NCI-H1417 treated with DMSO at 0.1 percent for 48 hours (cell line): ENCODE results near the gene PLEKHA7.
A peak's percentile ranks its signal among the peaks of the same experiment; 100 is the strongest.
"Not testable (repeated sequence)": the region's sequence is repeated elsewhere in the genome, so short reads cannot be mapped to it uniquely, and the experiment has no call there.

Source experiments
- DNase-seq: peaks from one replicate; lab custom pipeline; 2025; lab: John Stamatoyannopoulos, UW

Gene PLEKHA7, protein sequence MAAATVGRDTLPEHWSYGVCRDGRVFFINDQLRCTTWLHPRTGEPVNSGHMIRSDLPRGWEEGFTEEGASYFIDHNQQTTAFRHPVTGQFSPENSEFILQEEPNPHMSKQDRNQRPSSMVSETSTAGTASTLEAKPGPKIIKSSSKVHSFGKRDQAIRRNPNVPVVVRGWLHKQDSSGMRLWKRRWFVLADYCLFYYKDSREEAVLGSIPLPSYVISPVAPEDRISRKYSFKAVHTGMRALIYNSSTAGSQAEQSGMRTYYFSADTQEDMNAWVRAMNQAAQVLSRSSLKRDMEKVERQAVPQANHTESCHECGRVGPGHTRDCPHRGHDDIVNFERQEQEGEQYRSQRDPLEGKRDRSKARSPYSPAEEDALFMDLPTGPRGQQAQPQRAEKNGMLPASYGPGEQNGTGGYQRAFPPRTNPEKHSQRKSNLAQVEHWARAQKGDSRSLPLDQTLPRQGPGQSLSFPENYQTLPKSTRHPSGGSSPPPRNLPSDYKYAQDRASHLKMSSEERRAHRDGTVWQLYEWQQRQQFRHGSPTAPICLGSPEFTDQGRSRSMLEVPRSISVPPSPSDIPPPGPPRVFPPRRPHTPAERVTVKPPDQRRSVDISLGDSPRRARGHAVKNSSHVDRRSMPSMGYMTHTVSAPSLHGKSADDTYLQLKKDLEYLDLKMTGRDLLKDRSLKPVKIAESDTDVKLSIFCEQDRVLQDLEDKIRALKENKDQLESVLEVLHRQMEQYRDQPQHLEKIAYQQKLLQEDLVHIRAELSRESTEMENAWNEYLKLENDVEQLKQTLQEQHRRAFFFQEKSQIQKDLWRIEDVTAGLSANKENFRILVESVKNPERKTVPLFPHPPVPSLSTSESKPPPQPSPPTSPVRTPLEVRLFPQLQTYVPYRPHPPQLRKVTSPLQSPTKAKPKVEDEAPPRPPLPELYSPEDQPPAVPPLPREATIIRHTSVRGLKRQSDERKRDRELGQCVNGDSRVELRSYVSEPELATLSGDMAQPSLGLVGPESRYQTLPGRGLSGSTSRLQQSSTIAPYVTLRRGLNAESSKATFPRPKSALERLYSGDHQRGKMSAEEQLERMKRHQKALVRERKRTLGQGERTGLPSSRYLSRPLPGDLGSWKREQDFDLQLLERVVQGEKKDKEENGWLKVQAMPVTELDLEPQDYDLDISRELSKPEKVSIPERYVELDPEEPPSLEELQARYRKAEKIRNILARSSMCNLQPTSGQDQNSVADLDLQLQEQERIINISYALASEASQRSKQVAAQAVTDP

DNA sequence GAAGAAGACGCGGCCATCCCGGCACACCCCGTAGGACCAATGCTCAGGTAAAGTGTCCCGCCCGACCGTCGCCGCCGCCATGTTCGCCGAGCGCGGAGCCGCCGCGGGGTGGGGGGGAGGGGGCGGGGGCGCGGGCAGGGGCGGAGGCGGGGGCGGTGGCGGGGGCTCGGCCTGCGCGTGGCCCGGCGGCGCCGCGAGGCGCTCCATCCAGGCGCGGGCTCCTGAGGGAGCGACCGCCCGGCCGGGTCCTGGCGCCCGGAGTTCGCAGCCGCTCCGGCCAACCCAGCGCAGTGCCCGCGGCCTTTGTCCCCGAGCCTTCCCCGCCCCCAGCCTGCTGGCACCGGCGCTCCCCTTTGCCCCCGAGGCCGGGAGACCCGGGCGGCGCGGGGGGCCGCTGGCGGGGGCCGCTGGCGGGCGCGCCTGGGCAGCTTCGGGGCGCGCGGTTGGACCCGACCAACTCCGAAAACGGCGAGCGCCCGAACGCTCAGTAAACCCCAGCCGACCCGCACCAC, at the start of gene PLEKHA7:
TSS of gene PLEKHA7 (minus strand) at position 94 of the 512 bp plus-strand sequence. CDS start at position 81, 13 bp downstream.
- no peak for DNase-seq

DNA sequence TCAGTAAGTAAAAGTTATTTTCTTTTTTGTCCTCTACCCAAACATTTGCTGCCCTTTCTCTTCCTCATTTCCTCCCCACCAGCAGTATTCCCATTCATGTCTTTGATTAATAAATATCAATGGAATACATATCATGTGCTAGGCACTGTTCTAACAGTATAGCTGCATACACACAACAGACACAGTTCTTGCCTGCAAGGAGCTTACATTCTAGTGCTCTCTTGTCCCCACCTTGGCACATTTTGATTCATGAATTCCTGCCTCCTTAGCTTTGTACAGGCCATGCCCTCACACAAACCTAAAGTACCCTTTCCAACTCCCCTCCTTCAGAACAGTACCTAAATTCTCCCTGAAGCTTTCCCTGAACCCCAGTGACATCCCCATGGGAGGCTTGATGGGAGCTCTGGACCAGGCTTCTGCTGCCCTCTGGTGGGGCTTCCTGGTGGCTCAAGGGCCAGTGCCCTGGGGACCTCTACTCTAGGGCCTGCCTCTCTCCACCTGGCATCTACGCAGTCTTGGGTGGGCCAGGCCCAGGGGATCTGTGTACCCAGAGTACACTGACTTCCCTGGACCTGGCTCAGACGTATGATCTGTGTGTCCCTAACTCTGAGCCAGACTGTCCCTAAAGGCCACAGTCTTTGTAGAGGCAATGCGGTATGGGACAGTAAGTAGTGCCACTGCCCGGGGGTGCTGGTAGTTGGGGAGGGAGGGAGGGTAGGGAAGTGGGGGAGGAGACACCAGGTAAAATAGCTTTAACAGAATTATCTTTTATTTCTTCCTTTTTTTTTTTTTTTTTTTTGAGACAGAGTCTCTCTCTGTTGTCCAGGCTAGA, 49.2 kb upstream of the PLEKHA7 start:
- DNase-seq = no peak

DNA sequence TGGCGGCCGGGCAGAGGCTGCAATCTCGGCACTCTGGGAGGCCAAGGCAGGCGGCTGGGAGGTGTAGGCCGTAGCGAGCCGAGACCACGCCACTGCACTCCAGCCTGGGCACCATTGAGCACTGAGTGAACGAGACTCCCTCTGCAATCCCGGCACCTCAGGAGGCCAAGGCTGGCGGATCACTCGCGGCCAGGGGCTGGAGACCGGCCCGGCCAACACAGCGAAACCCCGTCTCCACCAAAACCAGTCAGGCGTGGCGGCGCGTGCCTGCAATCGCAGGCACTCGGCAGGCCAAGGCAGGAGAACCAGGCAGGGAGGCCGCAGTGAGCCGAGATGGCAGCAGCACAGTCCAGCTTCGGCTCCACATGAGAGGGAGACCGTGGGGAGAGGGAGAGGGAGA, 36.9 kb upstream of the PLEKHA7 start:
- not testable (repeated sequence) for DNase-seq

DNA sequence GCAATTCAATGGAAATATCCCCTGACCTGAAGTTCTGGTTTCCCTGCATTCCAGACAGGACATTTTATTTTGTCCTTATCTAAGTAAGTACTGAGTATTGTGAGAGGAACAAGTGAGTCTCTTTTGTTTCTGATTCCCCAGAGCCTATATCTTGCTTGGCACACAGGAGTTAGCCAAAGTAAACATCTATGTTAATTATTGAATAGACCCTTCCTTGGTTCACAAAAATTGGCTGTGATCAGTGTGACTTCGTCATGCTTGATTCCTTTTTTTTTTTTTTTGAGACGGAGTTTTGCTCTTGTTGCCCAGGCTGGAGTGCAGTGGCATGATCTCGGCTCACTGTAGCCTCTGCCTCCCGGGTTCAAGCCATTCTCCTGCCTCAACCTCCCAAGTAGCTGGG, 34.3 kb upstream of the PLEKHA7 start:
- not testable (repeated sequence) for DNase-seq

DNA sequence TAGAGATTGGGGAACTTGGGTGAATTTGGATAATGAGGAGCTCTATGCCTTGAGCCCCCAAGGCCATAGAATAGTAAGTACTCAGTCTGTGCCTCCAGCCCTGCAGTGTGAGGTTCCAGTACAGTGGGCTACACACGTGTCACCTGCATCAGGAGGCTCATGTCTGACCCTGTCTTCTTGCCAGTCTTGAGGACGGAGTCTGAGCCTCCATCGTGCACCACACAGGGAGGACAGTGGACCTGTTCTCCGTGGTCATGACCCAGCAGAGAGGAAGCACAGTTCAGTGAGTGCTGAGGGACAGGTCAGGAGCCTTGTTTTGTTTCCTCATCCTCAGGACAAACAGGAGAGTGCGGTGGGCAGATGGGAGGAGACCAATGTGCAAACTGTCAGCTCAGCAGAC, 32.5 kb upstream of the PLEKHA7 start:
- DNase-seq = no peak

DNA sequence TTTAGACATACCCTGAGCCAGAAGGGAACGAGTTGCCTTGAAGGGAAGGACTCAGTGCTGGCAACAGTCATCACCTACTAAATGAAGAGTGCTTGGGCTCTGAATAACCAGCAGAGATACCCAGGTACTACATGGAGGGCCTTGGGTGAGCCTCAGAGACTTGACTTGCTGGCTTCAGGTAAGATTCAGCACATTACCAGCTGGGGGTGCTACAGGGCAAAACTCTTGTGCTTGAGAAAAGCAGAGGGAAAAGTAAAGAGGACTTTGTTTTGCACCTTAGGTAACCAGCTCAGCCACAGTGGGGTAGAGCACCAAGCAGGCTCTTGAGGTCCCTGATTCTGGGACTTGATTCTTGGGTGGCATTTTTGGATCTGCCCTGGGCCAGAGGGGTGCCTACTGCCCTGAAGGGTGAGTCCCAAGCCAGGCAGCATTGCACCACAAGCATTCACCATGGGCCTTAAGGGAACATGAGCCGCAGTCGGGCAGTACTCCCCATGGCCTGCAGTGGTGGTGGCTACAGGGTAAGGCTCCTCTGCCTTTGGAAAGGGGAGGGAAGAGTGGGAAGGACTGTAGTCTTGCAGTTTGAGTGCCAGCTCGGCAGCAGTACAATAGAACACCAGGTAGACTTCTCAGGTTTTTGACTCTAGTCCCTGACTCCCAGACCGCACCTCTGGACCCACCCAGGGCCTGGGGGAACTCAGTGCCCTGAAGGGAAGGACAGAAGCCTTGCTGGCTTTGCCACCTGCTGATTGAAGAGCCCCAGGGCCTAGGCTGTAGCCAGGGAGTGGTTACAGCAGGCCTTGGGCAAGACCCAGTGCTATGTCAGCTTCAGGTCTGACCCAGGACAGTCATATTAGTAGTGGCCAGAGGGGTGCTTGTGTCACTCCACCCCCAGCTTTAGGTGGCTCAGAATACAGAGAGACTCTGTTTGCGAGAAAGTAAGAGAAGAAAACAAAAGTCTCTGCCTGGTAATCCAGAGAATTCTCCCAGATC, 22.7 kb upstream of the PLEKHA7 start:
- no peak for DNase-seq

DNA sequence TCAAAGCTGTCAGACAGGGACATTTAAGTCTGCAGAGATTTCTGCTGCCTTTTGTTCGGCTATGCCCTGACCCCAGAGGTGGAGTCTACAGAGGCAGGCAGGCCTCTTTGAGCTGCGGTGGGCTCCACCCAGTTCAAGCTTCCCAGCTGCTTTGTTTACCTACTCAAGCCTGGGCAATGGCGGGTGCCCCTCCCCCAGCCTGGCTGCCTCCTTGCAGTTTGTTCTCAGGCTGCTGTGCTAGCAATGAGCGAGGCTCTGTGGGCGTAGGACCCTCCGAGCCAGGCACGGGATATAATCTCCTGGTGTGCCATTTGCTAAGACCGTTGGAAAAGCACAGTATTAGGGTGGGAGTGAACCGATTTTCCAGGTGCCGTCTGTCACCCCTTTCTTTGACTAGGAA, 19.8 kb upstream of the PLEKHA7 start:
- DNase-seq = not testable (repeated sequence)

DNA sequence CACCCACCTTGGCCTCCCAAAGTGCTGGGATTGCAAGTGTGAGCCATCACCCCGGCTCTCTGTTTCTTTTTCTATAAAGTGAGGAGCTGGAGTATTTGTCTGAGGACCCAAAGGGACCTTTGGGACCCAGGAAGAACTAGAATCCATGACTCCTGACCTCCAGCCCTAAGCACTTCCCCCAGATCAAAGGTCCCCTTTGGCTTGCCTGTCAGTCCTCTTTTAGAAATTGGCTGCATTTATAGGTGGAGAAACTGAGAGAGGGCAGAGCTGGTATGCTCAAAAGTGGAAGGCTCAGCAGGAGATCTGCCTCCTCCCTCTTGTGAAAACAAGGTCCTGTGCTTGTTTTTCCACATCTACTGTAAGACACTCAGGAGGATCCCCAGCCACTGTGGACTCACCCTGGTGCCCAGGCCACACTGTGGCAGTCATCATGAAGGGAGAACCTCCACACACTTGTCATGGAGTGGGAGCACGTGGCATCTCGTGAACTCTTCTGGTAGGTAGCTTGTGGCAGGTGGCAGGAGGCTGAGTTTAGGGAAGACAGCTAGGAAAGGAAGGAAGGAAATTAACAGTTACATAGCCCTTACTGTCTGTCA, 12.4 kb upstream of the PLEKHA7 start:
- no peak for DNase-seq

DNA sequence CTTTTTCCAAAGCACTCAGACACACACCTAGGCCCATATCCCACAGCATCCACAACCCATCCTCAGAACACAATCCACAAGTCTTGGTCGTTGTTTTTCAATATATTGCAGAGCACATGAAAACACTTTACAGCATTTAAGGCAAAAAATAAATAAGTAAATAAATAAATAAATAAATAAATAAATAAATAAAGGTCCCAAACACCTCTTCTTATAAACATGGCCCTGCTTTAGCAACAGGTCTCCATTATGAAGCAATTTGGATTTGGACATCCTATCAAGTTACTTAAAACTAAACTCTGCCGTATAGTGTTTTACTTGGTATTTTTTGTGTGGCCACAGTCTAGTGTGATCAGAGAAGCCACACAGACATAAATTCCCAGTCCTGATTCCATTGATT, 10.7 kb upstream of the PLEKHA7 start:
- no peak for DNase-seq

DNA sequence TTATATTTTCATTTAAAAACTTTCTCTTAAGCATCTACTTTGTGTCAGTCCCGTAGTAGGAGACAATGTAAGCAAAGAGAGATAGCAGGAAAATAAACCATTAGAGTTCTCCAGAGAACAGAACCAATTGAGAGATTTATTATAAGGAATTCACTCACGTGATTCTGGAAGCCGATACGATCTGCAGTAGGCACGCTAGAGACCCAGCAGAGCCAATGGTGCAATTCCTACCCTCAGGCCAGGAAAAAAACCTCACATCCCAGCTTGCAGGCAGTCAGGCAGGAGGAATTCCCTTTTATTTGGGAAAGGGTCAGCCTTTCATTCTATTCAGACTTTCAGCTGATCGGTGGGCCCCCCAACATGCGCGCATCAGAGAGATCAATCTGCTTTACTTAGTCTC, 7.3 kb upstream of the PLEKHA7 start:
- DNase-seq = no peak

DNA sequence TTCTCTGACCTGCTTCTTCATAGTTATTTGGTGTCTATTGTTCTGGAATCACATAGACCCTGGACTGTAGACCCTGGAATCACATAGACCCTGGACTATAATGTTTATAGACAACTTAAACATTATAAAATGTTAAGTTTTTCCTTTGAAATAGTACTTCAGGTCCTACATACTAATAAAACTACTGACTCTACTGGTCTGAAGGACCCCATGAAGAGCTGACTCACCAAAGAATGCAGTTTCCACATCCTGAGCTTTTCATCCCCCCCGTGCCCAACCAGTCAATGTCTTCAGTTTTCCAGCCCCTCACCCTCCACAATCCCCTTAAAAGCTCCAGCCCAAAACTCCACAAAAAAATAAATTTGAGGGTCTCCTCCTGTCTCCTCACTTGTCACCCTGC, 6.6 kb upstream of the PLEKHA7 start:
- DNase-seq = no peak

DNA sequence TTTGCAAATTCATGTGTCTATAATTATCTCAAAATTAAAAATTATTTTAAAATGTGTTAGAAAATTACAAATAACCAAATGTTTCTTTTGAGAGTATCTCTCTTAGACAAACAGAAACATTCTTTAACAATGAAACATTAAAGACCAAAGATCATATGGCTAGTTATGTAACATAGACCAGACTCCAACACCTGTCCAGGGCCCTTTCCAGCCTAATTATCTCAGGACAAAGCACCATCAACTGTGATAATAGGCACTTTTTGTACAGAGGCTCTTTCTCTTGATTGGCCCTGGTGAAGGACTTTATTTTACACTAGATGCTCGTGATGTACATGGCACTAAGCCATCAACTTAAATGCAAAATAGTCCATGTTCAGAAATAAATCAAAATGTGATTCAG, 5.0 kb upstream of the PLEKHA7 start:
- peak; percentile 72 for DNase-seq

DNA sequence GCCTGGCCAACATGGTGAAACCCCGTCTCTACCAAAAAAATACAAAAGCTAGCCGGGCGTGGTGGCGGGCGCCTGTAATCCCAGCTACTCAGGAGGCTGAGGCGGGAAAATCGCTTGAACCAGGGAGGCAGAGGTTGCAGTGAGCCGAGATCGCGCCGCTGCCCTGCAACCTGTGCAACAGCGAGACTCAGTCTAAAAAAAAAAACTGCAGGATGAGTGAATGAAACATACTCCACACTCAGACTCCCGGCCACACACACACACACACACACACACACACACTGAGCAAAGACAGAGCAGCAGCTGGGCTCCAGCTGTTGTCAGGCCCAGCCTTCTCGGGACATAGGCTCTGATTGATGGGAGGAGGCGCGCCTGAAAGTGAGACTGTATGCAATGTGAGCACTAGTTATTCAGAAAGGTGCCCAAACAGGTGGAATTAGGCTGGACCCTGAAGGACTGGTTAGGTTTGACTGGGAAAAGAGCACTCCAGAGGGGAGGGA, 1.5 kb upstream of the PLEKHA7 start:
- no peak for DNase-seq

DNA sequence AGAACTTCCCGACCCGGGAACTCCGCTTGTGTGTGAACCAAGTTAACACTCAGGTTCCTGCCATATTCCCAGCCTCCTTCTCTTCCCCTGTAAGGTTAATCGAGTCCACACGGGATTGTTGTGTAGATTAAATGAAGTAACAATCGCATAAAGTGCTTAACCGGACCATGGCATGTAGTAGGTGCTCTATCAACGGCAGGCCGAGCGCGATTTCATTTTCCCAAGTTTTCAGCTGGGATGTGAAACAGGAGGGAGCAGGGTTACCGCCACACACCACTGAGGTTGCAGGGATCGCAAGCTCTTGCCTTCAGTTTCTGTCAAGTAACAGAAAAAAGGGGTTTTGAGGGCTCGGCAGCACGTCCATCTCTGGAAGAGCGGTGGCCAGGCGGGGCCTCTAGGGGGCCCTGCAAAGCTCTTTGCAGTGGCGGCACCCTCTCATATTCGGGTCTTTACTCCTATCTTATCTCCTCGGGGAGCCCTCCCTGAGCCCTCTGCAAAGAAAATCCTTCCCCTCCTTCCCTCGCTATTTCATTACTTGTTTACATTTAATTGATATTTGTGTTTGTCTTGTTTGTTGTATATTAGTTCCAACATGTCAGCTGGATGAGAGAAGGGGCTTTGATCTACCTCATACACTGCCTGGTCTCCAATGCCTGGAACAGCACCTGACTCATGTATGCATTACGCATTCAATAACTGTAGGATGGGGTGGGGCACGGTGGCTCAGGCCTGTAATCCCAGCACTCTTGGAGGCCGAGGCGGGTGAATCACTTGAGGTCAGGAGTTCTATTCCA, 816 bp upstream of the PLEKHA7 start:
- DNase-seq = no peak

DNA sequence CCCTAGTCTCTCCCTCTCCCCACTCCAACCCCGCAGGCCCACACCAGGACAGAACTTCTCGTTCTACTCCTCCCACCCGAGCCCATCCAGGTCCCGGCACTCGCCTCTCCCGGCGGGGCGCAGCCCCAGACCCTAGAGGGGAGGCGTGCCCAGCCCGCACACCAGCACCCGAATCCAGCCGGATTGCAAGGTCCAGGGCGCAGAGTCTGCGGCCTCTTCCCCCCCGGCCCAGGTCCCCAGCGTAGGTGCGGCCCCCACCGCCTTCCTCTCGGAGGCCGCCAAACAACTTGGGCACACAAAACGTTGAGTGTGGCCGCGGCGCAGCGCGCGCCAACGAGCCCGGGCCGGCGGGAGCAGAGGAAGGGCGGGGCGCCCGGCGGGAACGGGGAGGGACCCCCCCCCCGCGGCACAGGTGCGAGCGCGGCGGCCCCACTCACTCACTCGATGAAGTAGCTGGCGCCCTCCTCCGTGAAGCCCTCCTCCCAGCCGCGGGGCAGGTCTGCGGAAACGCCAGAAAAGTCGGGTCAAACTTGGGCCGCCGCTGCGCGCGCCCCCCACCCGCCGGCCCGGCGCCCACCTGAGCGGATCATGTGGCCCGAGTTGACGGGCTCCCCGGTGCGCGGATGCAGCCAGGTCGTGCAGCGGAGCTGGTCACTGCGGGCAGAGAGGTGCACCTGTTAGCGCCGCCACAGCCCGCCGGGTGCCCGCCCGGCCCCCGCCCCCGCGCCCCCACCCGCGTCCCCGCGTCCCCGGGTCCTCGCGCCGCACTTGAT, 480 bp downstream of the PLEKHA7 start:
- DNase-seq = no peak

DNA sequence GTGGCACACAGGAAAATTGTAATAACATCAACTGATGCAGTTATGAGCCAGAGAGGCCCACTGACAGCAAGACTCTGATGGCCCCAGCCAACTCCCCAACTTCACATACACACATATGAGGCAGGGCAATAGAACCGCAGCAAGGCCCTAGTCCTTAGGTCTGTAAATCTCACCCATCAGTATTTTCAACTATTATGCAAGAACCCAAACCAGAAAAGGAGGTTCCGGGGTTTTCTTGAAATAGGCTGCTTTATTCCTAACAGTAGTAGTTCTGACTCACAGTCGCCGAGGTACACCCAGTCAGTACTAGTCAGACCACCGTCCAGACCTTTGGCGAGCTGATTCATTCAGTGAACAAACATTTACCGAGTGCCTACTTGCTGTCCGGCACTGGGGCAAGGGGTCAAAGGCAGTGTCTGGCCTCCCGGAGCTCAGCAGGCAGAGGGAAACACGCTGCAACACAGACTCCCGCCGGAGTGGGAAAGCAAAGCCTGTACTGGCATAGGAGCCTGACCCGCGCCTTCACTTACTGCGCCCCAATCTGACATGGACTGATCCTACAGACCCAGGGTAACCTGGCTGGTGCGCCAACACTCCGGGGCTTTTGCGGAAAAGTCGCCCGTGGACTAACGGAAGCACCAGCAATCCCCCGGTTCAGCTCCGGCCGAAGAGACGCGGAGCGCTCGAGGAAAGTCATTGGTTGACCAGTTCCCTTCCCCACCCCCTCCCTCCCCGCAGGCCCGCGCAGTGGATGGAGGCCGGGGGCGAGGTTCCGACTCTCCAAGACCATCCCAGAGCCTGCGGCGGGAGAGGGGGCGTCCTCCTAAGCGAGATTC, 1.3 kb downstream of the PLEKHA7 start:
- DNase-seq = no peak

DNA sequence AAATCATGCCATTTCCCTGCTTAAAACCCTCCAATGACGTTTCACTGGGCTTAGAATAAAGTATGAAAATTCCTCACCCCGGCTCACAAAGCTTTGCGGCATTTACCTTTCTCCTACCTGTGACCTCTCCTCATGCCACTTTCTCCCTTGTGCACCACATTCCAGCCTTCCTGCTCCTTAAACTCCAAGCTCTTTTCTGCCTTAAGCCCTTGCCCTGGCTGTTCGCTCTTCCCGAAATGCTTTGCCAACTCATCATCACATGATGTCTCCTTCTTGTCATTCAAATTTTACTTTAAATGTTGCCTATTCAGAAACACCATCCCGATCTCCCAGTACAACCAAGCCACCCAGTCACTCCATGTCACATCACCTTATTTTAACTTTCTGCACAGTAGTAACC, 2.0 kb downstream of the PLEKHA7 start:
- no peak for DNase-seq
